ENCODE data around the gene TUBB1.
"Not testable (repeated sequence)": the region's sequence is repeated elsewhere in the genome, so short reads cannot be mapped to it uniquely, and the experiment has no call there.

TUBB1 gene

DNA sequence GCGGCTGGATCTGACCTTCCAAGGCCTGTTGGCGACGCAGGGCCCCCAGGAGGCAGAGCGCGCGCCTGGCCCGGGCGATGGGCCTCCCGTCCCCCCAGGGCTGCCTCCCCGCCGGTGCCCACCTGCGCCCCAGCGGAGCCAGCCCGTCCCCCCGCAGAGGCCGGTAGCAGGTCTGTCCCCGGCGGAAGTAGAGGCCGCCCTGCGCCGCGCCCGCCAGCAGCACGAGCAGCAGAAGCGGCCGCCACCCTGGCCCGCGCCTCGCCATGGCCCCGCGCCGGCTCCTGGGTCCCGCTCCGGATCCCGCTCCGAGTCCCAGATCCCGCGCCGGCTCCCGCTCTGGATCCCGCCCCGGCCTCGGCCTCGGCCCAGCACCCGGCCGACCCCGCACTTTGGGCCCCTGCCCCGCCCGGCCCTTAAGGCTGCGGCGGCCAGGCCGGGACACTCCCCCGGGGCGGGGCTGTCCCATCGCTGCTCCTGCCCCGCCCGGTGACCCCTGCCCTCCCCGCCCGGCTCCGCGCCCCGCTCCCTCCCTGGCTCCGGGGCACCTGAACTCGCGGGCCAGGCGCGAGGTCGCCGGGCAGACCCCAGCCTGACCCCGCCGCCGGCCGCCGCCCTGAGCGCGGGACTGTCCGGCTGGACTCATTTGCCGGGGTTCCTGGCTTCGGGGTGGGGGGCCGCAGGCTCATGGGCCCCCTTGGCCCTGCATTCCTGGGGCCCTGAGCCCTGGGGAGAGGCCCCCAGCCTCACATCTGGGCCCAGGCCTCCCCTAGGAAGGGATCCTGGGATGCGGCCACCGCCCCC is 12.2 kb upstream of the TUBB1 start, which contains the start of gene CTSZ:
Gene CTSZ (minus strand): TSS at position 391 of the 801 bp plus-strand sequence. CDS start 126 bp downstream, at position 265.
- no peak for FAIRE-seq

GRCh38 chr20:59007665-59008511 is 11.3 kb upstream of the TUBB1 start:
- no peak for FAIRE-seq

DNA sequence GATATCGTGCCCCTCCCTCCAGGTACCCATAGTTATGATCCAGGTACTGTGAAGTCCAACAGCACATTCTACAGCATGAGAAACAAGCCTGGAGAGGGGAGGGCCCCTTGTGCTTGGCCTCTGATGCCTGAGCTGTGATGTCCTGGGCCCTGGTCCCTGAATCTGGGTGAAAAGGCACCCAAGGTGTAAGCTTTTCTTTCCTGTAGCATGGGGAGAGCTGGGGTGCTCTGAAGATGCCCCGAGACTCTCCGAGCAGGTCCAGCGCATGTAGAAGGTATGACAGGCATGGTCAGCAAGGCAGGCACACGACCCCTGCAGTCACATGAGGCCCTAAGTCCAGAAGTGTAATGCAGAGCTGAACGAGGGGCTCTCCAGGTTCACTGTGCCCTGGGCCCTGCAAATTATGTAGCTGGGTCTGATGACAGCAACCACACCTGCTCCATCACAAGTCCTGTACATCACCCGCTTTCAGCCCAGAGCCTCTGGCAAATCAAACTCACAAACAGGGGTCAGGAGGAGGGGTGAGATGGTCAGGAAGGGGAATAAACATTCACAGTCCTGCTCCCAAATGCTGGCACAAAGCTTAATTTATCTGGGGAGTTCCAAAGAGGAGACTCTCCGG is 10.4 kb upstream of the TUBB1 start:
- no peak for FAIRE-seq

GRCh38 chr20:59010321-59010994 is 8.8 kb upstream of the TUBB1 start:
- FAIRE-seq: no peak

DNA sequence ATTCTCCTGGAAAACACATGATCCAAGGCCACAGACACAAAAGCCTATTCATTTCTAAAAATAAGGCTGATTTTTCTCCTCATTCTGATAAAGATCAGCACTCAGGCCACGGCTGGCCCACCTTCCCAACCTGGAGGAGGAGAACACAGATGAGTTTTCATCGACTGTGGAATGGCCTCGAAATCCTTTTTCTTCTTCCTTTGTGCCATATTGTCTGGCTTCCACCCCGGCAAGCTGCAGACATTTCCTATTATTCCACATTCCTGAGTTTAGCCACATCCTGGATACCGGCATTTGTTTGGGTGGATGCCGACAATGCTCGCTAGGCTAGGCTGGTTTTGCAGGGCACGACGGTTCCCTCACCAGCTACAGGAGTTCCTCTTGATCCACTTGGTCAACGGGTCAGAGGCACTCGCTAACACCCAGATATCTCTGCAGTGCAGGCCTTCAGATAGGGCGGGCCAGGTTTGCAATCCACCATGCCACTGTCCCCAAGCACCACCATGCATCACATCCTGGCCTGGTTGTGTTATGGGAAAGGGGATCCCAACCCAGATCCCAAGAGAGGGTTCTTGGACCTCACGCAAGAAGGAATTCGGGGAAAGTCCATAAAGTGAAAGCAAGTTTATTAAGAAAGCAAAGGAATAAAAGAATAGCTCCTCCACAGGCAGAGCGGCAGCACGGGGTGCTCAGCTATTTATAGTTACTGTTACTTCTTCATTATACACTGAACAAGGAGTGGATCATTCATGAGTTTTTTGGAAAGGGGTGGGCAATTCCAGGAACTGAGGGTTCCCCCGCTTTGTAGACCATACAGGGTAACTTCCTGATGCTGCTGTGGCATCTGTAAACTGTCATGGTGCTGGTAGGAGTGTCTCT is 8.0 kb upstream of the TUBB1 start:
- FAIRE-seq: no peak

- FAIRE-seq: not testable (repeated sequence)
Observed at GRCh38 chr20:59011874-59012157, 7.4 kb upstream of the TUBB1 start.

DNA sequence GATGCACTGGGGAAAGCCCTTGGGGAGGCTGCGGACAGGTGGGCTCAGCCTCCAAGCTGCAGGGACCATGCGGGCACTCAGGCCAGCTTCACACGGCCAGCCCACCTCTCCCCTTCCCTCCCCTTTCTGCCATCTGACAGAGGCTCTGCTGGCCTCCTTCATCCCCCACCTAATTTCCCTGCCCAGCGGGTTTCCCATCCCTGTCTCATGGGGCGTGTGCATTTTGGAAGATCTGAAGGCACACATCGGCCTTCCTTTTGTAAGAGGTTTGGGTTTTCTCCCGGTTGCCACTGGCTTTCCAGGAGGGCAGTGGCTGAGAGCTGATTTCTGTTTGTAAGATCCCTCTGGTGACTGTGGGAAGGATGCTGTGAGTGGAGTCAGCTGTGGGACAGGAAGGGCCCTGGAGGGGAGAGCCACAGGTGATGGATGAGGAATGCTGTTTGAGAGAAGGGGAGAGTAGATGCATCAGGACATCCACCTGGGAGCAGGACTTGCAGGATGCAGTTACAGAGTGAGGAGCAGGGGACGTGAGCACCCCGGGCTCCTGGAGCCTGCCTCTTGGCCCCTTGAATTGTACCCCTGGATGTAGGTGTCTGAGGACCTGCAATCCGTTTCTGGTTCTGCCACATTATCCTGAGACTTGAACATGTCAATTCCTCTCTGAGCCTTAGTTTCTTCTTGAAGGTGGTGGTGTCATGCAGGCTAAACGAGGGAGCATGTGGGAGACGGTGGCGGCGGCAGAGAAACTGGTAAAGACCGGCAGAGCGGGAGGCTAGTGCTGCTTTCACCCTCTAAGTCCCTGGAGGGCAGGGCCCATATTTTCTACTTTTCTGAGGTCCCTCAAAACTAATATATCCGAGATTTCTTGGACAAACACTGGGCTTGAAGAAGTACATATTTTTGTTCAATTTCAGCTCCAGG is 5.9 kb upstream of the TUBB1 start:
- FAIRE-seq: no peak

- FAIRE-seq: no peak
Observed at GRCh38 chr20:59013959-59014608, 5.1 kb upstream of the TUBB1 start.

- no peak for FAIRE-seq
Observed at GRCh38 chr20:59014680-59015389, 4.4 kb upstream of the TUBB1 start.

- no peak for FAIRE-seq
Observed at GRCh38 chr20:59015411-59015810, 3.8 kb upstream of the TUBB1 start.

DNA sequence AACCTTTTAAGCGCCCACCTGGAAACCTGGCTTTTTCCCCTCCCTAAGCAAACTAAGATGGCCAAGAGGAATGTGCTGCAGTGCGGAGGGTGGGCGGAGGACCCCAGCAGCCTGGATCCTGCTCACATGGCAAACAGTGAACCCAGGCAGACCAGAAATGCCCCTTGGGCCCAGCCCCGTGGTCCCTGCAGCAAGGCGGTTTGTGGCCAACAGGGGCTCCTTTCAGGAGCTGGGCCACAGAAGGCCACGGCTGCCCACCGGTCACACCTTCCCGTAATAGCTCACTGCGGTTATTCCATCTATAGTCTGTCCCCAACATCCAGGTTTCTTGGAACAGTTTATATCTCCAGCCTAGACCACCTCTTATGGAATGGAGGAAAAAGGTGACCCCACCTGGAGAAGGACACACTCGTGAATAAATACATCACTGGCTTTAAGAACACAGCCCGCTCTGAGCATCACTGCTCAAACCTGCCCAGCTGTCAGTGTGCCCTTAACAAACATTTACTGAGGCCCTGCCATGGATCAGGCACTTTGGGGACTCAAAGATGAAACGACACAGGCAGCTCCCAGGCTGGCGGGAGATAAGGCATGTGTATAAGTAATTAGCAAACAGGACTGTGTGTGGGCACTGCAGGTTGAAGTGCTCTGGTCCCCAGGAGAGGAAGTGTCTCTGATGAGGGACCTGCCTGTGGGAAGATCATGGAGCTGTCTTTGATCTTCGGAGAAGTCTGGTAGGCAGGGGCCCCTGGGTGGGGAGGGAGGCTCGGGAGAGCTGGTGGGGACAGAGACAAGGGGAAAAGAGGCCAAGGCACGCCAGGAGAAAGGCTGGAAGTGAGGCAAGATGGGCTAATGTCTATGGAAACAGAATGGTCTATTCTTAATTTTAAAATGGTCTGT is 3.2 kb upstream of the TUBB1 start:
- no peak for FAIRE-seq

DNA sequence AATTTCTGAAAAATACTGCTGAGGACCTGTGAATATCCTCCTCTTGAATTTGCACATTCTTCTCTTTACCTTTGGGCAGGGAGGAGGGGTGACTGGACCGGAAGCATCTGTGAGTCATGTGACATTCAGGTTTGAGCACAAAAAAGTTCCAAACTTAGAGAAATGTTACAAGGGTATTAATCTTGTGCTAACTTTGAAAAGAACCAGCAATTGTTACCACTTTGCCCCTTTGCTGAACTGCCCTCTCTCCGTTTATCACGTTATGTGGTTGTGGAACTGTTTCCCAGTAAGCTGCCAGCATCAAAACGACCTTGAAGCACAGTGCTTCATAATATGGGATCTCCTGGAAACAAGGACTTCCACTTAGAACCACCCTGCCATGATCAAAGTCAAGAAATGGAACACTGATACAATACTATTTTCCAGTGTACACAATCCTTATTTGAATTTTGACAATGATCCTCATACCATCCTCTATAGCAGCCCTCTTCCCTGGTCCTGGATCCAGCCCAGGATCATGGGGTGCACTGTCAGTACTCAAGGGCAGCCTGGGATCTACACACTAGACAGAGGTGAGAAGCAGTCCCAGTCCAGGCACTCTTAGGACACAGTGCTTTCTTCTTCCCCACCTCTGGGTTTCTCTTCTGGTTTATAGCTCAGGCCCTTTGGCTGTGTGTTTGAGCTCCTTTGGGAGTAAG is 2.3 kb upstream of the TUBB1 start:
- FAIRE-seq: no peak

GRCh38 chr20:59017493-59018231 is 1.6 kb upstream of the TUBB1 start:
- FAIRE-seq: no peak

- no peak for FAIRE-seq
Observed at GRCh38 chr20:59018817-59019216, 412 bp upstream of the TUBB1 start.

DNA sequence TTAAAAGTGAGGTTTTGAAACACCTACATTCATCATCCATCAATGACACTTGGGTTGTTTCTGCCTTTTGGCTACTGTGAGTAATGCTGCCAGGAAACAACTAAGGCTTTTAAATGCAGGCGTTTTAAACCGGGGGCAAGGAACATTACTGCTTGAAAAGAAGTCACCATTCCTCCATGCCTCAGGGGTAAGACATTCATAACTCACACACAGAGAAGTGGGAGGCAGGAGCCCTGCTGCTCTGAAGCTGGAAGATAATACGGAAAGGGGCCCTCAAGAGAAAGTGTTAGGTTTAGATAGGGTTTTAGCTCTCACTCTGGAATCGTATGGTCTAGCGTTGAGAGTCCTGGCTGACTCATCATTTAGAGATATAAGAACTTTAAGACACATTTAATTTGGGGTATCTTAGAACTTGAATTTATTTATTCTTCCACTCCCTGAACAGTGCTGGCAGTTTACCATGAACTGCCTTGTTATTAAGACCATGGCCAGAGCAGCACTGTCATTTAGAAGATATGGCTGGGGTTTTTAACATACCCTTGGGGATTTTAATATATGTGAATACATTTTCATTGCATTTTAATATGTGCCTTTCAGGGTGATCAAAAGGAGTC is 1.8 kb downstream of the TUBB1 start:
- FAIRE-seq: no peak

DNA sequence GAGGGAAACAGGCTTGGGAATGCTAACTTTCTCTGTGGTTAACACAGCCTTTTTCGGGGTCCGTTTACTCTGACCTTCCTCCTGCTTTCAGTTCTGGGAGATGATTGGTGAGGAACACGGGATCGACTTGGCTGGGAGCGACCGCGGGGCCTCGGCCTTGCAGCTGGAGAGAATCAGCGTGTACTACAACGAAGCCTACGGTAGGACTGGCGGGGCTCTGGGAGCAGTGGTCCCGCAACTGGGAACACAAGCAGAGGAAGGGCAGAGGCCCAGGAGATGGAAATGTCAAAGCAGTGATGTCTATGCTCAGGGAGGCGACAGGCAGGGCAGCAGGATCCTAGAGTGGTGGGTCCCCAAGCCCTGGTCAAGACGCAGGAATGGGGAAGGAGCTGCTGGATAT is 3.5 kb downstream of the TUBB1 start:
- FAIRE-seq: no peak

GRCh38 chr20:59023616-59024015 is 4.4 kb downstream of the TUBB1 start:
- FAIRE-seq: no peak

Measured in TTC549 (cell line).